Left ventricle myocardium inferior (tissue), 1 donor: Measurements from ENCODE around the gene SIX5. TPM values are rescaled to one million over a fixed set of nuclear protein-coding genes. Genes with fewer than 3 reads are reported as not detected.

Source experiments
- DNase-seq: peaks from one replicate; pipeline ENCODE4 v3.0.0-alpha.2; 2020
- H3K27ac ChIP-seq: fragments of 200-600 bp; replicated peaks from 2 replicates; pipeline ENCODE4 v1.8.0; 2021
- H3K27me3 ChIP-seq: fragments of 200-600 bp; 2 replicates; pipeline ENCODE4 v1.8.0; 2021; ENCODE audit warnings: low read depth
- H3K36me3 ChIP-seq: fragments of 200-600 bp; 2 replicates; pipeline ENCODE4 v1.8.0; 2021
- H3K4me1 ChIP-seq: fragments of 200-600 bp; 2 replicates; pipeline ENCODE4 v1.8.0; 2021
- H3K4me3 ChIP-seq: fragments of 200-600 bp; 2 replicates; pipeline ENCODE4 v1.8.0; 2021; ENCODE audit warnings: mild to moderate bottlenecking, moderate library complexity
- H3K9me3 ChIP-seq: fragments of 200-600 bp; replicated peaks from 2 replicates; pipeline ENCODE4 v1.8.0; 2021
- CTCF ChIP-seq: fragments of 200-600 bp; IDR thresholded peaks from 2 replicates; pipeline ENCODE4 v1.8.0; 2021; ENCODE audit warnings: antibody characterized with exemption, mild to moderate bottlenecking, borderline replicate concordance
- intact Hi-C: fragments of 100-400 bp; cut with micrococcal nuclease; formaldehyde crosslinking; loops from one replicate; pipeline ENCODE4 v1.11.0; 2022
- total RNA-seq: library from RNA; stranded (reverse); fragmentation: NEBNext Ultra II Directional; extraction: Animal tissue kit (Norgen Biotek cat#: 25700); gene quantifications from one replicate; pipeline ENCODE4 v1.2.1, GENCODE V29; 2021
- donor health status: DM: no; HTN: yes; CAD: no; lungs with severe emphysema.

Gene SIX5
- total RNA-seq, 1 donor from 2014 or later = 21.8 TPM

GRCh38 chr19:45774765-45775164 is 5.7 kb upstream of the SIX5 start:
- Histone ChIP-seq H3K27ac (no peak overlapping the region), H3K36me3 (peaks cover 65% of the 10 kb centered on the region), H3K4me3 (no peak overlapping the region), H3K4me1 (peaks cover 26% of the 10 kb centered on the region), H3K9me3 (no peaks in the 10 kb centered on the region), H3K27me3 (no peaks in the 10 kb centered on the region)
- no peak for TF ChIP-seq CTCF
- intact Hi-C loops = no loop called here
- DNase-seq = no peak

- no peak for DNase-seq
- Histone ChIP-seq H3K4me1 (peaks cover 23% of the 10 kb centered on the region), H3K4me3 (no peak overlapping the region), H3K27ac (no peak overlapping the region), H3K36me3 (peaks cover 56% of the 10 kb centered on the region), H3K27me3 (no peaks in the 10 kb centered on the region), H3K9me3 (no peaks in the 10 kb centered on the region)
- intact Hi-C loops = no loop called here
- TF ChIP-seq CTCF = no peak
Measured at GRCh38 chr19:45773384-45773783, 4.3 kb upstream of the SIX5 start.

GRCh38 chr19:45772912-45773311 is 3.9 kb upstream of the SIX5 start:
- Histone ChIP-seq H3K4me1 (peaks cover 27% of the 10 kb centered on the region), H3K4me3 (no peak overlapping the region), H3K27me3 (no peaks in the 10 kb centered on the region), H3K9me3 (no peaks in the 10 kb centered on the region), H3K36me3 (peaks cover 51% of the 10 kb centered on the region), H3K27ac (peak overlapping the region; percentile 8)
- no peak for TF ChIP-seq CTCF
- DNase-seq = no peak
- intact Hi-C loops = no loop called here

- Histone ChIP-seq H3K9me3 (no peaks in the 10 kb centered on the region), H3K27me3 (no peaks in the 10 kb centered on the region), H3K4me1 (peaks cover 34% of the 10 kb centered on the region), H3K4me3 (no peak overlapping the region), H3K36me3 (peaks cover 45% of the 10 kb centered on the region), H3K27ac (peak overlapping the region; percentile 8)
- DNase-seq = no peak
- intact Hi-C loops = no loop called here
- TF ChIP-seq CTCF = no peak
Measured at GRCh38 chr19:45772130-45772840, 3.2 kb upstream of the SIX5 start.

- H3K4me1 ChIP-seq = peaks cover 42% of the 10 kb centered on the region
- no peaks in the 10 kb centered on the region for H3K27me3 ChIP-seq
- H3K9me3 ChIP-seq = no peaks in the 10 kb centered on the region
- no peak for DNase-seq
- TF ChIP-seq CTCF = no peak
- intact Hi-C loops = no loop called here
- peaks cover 36% of the 10 kb centered on the region for H3K36me3 ChIP-seq
- H3K27ac ChIP-seq = peak overlapping the region; percentile 93
- peak overlapping the region; percentile 85 for H3K4me3 ChIP-seq
Measured at GRCh38 chr19:45771311-45771933, 2.4 kb upstream of the SIX5 start.
